Hepatocyte (in vitro differentiated cells): Measurements from ENCODE around the gene TCEA2.

Experiments
- CTCF ChIP-seq: fragments of 200-600 bp; sonication (generic); IDR thresholded peaks from 2 replicates; pipeline ENCODE4 v1.5.1; 2016; ENCODE audit warnings: antibody characterized with exemption, mild to moderate bottlenecking; ENCODE audit not compliant: poor library complexity
- EZH2phosphoT487 ChIP-seq: fragments of 200-600 bp; sonication (generic); IDR thresholded peaks from one replicate; pipeline ENCODE4 v1.6.1; 2018; ENCODE audit warnings: antibody characterized with exemption, mild to moderate bottlenecking, low read depth, moderate library complexity; ENCODE audit not compliant: unreplicated experiment, severe bottlenecking

DNA sequence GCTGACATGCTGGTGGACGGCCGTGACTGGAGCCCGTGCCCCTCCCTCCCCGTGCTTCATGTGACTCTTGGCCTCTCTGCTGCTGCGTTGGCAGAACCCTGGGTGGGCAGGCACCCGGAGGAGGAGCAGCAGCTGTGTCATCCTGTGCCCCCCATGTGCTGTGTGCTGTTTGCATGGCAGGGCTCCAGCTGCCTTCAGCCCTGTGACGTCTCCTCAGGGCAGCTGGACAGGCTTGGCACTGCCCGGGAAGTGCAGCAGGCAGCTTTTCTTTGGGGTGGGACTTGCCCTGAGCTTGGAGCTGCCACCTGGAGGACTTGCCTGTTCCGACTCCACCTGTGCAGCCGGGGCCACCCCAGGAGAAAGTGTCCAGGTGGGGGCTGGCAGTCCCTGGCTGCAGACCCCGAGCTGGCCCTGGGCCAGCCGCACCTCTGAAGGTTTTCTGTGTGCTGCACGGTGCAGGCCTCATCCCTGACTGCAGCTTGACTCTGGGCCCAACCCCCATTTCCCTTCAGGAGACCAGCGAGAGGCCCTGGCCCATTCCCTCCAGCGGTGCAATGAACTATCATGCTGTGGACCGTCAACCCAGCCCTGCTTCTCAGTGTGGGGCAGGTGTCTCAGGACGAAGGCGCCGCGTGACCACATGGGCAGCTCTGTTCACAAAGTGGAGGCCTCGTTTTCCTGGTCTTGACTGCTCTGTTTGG, 36.2 kb downstream of the TCEA2 start:
- TF ChIP-seq CTCF (no peak), EZH2phosphoT487 (no peak)
